ENCODE data around the gene ZFP36L1. TPM values are rescaled to one million over a fixed set of nuclear protein-coding genes. Genes with fewer than 3 reads are reported as not detected.

Gene ZFP36L1
- total and polyA plus RNA-seq, 9 of the 15 experiments (the other 6 are each of a cell fraction or from before 2014, with no cell fraction given) = 1.3 to 26.6 (median 3.7) TPM

DNA sequence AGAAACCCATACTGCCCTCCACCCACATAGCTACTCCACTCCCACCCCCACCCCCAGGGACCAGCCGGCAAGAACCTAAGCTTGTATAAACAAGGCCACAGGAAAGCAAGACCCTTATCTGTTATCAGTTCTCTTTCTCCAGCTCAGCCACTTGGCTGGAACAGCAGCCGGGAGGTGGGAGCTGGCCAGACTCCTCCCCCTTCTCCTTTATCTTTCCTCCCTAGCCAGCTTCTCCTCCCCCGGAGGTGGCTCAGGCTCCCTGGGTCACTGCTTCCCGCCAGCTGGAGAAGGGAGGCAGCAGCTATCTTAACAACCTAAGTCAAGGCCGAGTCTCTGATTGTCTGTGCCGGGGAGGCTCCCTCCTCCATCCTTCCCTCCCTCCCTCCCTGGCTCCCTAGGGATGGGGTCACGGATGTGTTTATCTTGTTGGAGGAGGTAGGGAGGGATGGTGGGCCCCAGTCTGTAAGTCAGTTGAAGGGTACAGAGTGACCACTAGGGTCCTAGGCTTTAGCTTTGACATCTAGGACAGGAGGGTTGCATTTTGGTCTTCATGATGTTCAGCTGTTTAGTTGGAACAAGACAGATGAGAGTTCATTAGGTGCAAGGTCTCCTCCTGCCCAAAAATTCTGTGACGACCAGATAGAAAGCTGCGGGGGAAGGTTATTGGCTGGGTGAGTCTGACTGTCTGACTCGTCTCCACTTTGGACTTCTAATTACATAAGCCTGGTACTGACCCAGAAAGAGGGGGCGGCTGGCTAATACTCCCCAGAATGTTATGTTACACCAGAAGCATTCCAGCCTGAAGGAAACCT lies 29.7 kb downstream of the ZFP36L1 start (continued):
- TF ChIP-seq, protein P1, sequence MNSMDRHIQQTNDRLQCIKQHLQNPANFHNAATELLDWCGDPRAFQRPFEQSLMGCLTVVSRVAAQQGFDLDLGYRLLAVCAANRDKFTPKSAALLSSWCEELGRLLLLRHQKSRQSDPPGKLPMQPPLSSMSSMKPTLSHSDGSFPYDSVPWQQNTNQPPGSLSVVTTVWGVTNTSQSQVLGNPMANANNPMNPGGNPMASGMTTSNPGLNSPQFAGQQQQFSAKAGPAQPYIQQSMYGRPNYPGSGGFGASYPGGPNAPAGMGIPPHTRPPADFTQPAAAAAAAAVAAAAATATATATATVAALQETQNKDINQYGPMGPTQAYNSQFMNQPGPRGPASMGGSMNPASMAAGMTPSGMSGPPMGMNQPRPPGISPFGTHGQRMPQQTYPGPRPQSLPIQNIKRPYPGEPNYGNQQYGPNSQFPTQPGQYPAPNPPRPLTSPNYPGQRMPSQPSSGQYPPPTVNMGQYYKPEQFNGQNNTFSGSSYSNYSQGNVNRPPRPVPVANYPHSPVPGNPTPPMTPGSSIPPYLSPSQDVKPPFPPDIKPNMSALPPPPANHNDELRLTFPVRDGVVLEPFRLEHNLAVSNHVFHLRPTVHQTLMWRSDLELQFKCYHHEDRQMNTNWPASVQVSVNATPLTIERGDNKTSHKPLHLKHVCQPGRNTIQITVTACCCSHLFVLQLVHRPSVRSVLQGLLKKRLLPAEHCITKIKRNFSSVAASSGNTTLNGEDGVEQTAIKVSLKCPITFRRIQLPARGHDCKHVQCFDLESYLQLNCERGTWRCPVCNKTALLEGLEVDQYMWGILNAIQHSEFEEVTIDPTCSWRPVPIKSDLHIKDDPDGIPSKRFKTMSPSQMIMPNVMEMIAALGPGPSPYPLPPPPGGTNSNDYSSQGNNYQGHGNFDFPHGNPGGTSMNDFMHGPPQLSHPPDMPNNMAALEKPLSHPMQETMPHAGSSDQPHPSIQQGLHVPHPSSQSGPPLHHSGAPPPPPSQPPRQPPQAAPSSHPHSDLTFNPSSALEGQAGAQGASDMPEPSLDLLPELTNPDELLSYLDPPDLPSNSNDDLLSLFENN (IDR thresholded peaks at IDR 0.05; ENCODE audit: low read depth in 2 of 2, low read length in 2 of 2) = peak in 1 of 2 experiments; percentile 58; a peak in 1 of 4 replicates
- peak in 1 of 2 experiments; percentile 79; a peak in 2 of 4 replicates for TF ChIP-seq TBL1XR1 (IDR thresholded peaks at IDR 0.05; ENCODE audit: low read length in 2 of 2)
- TF ChIP-seq, protein P2, sequence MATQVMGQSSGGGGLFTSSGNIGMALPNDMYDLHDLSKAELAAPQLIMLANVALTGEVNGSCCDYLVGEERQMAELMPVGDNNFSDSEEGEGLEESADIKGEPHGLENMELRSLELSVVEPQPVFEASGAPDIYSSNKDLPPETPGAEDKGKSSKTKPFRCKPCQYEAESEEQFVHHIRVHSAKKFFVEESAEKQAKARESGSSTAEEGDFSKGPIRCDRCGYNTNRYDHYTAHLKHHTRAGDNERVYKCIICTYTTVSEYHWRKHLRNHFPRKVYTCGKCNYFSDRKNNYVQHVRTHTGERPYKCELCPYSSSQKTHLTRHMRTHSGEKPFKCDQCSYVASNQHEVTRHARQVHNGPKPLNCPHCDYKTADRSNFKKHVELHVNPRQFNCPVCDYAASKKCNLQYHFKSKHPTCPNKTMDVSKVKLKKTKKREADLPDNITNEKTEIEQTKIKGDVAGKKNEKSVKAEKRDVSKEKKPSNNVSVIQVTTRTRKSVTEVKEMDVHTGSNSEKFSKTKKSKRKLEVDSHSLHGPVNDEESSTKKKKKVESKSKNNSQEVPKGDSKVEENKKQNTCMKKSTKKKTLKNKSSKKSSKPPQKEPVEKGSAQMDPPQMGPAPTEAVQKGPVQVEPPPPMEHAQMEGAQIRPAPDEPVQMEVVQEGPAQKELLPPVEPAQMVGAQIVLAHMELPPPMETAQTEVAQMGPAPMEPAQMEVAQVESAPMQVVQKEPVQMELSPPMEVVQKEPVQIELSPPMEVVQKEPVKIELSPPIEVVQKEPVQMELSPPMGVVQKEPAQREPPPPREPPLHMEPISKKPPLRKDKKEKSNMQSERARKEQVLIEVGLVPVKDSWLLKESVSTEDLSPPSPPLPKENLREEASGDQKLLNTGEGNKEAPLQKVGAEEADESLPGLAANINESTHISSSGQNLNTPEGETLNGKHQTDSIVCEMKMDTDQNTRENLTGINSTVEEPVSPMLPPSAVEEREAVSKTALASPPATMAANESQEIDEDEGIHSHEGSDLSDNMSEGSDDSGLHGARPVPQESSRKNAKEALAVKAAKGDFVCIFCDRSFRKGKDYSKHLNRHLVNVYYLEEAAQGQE (IDR thresholded peaks at IDR 0.05; ENCODE audit: borderline replicate concordance) = peak; percentile 11; the same call in 1 of the 2 replicates
- TF ChIP-seq, protein P2 (CRISPR knock-in tag; IDR thresholded peaks at IDR 0.05; ENCODE audit: low read depth) = no peak
- peak; percentile 52 for TF ChIP-seq PRDM10 (IDR thresholded peaks at IDR 0.05; ENCODE audit: partially characterized antibody)
- no peak for TF ChIP-seq XRCC4 (IDR thresholded peaks at IDR 0.05; ENCODE audit: extremely low read depth, insufficient read depth, insufficient read length)
- TF ChIP-seq ZNF165 (CRISPR knock-in tag; IDR thresholded peaks at IDR 0.05; ENCODE audit: borderline replicate concordance) = peak; percentile 92; the same call in 1 of the 2 replicates
